ENCODE data around the gene ZNF564.

GRCh38 chr19:12521996-12522395 lies 29.3 kb downstream of the ZNF564 start:
- TF ChIP-seq, protein P1, sequence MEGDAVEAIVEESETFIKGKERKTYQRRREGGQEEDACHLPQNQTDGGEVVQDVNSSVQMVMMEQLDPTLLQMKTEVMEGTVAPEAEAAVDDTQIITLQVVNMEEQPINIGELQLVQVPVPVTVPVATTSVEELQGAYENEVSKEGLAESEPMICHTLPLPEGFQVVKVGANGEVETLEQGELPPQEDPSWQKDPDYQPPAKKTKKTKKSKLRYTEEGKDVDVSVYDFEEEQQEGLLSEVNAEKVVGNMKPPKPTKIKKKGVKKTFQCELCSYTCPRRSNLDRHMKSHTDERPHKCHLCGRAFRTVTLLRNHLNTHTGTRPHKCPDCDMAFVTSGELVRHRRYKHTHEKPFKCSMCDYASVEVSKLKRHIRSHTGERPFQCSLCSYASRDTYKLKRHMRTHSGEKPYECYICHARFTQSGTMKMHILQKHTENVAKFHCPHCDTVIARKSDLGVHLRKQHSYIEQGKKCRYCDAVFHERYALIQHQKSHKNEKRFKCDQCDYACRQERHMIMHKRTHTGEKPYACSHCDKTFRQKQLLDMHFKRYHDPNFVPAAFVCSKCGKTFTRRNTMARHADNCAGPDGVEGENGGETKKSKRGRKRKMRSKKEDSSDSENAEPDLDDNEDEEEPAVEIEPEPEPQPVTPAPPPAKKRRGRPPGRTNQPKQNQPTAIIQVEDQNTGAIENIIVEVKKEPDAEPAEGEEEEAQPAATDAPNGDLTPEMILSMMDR (IDR thresholded peaks at IDR 0.05): no peak
- TF ChIP-seq EP300 (IDR thresholded peaks at IDR 0.05) (no peak), POLR2AphosphoS5 (IDR thresholded peaks at IDR 0.05) (no peak), POLR2A (IDR thresholded peaks at IDR 0.05) (no peak)

All from stomach (tissue), 4 donors.